Activated CD4-positive, alpha-beta T cell treated with anti-CD3 and anti-CD28 coated beads for 24 hours (primary cell): ENCODE data around the gene HAAO.
"Not testable (repeated sequence)": the region's sequence is repeated elsewhere in the genome, so short reads cannot be mapped to it uniquely, and the experiment has no call there.

Experiments used
- DNase-seq, 2 donors: peaks; one replicate each; pipeline ENCODE4 v3.0.0-alpha.2; 2020; ENCODE audit warnings: low read depth in 2 of 2

HAAO gene

GRCh38 chr2:42752314-42752713 lies 40.1 kb downstream of the HAAO start:
- no peak for DNase-seq

GRCh38 chr2:42748840-42749239 lies 43.5 kb downstream of the HAAO start:
- no peak for DNase-seq

GRCh38 chr2:42747422-42747821 lies 45.0 kb downstream of the HAAO start:
- DNase-seq, result no peak

- no peak for DNase-seq
These were observed 47.8 kb downstream of the HAAO start for GRCh38 chr2:42744545-42745082.

GRCh38 chr2:42743659-42743990 lies 48.8 kb downstream of the HAAO start:
- no peak for DNase-seq

- DNase-seq, result no peak
These were observed 49.4 kb downstream of the HAAO start for GRCh38 chr2:42742740-42743658.

GRCh38 chr2:42741140-42741539 lies 51.2 kb downstream of the HAAO start:
- no peak for DNase-seq

- DNase-seq, result no peak
These were observed 55.6 kb downstream of the HAAO start for GRCh38 chr2:42736598-42737322.

- DNase-seq, result no peak
These were observed 58.5 kb downstream of the HAAO start for GRCh38 chr2:42733852-42734251.

GRCh38 chr2:42731316-42731715 lies 61.1 kb downstream of the HAAO start:
- DNase-seq, result not testable (repeated sequence)

GRCh38 chr2:42726680-42727079 lies 65.7 kb downstream of the HAAO start:
- no peak for DNase-seq

GRCh38 chr2:42725657-42726056 lies 66.7 kb downstream of the HAAO start:
- no peak for DNase-seq

- no peak for DNase-seq
These were observed 67.5 kb downstream of the HAAO start for GRCh38 chr2:42724886-42725285.

- DNase-seq, result no peak
These were observed 68.9 kb downstream of the HAAO start for GRCh38 chr2:42723465-42723864.

GRCh38 chr2:42722320-42723190 lies 69.8 kb downstream of the HAAO start:
- DNase-seq, result peak in 1 of 2 donors; percentile 1

- no peak for DNase-seq
These were observed 70.5 kb downstream of the HAAO start for GRCh38 chr2:42721898-42722297.
